PFSK-1 (cell line): Measurements from ENCODE around the gene MICU1.

Source experiments
- FOXP2 ChIP-seq: optimal IDR thresholded peaks from 2 replicates; pipeline ENCODE3; 2011; ENCODE audit warnings: borderline replicate concordance, control low read depth, inconsistent platforms; ENCODE audit not compliant: insufficient read depth; ENCODE audit errors: extremely low read length, extremely low read depth
- POLR2AphosphoS5 ChIP-seq: IDR thresholded peaks from 2 replicates; pipeline ENCODE4 v1.6.1; 2012; ENCODE audit warnings: low read depth, mild to moderate bottlenecking, control low read depth, low read length, moderate library complexity
- REST ChIP-seq, 2 experiments: IDR thresholded peaks; 2 replicates each; pipeline versions ENCODE4 v1.6.1 to v1.8.0; 2011 to 2012; ENCODE audit warnings: low read depth in 2 of 2, low read length in 2 of 2, control low read depth in 1 of 2, inconsistent platforms in 1 of 2, mild to moderate bottlenecking in 1 of 2, moderate library complexity in 1 of 2; ENCODE audit not compliant: insufficient read depth in 1 of 2
- SIN3A ChIP-seq: IDR thresholded peaks from 2 replicates; pipeline ENCODE4 v1.6.1; 2012; ENCODE audit warnings: mild to moderate bottlenecking, low read length, moderate library complexity, borderline replicate concordance; ENCODE audit not compliant: insufficient read depth
- TAF1 ChIP-seq: IDR thresholded peaks from 2 replicates; pipeline ENCODE4 v1.6.1; 2012; ENCODE audit warnings: low read length, control low read depth, borderline replicate concordance; ENCODE audit not compliant: insufficient read depth

MICU1 gene

GRCh38 chr10:72610466-72610865 is 15.4 kb downstream of the MICU1 start:
- TF ChIP-seq POLR2AphosphoS5, result no peak
- TF ChIP-seq TAF1, result no peak
- TF ChIP-seq FOXP2, result no peak
- no peak for TF ChIP-seq REST (IDR thresholded peaks at IDR 0.05; ENCODE audit: insufficient read depth in 1 of 2, low read depth in 2 of 2, low read length in 2 of 2)
- no peak for TF ChIP-seq SIN3A

GRCh38 chr10:72605122-72605521 is 20.8 kb downstream of the MICU1 start:
- TF ChIP-seq REST (IDR thresholded peaks at IDR 0.05; ENCODE audit: insufficient read depth in 1 of 2, low read depth in 2 of 2, low read length in 2 of 2) (no peak), SIN3A (no peak), TAF1 (no peak), FOXP2 (no peak)

GRCh38 chr10:72601144-72601543 is 24.7 kb downstream of the MICU1 start:
- TF ChIP-seq POLR2AphosphoS5 (no peak), FOXP2 (no peak), SIN3A (no peak), TAF1 (no peak), REST (IDR thresholded peaks at IDR 0.05; ENCODE audit: insufficient read depth in 1 of 2, low read depth in 2 of 2, low read length in 2 of 2) (no peak)

GRCh38 chr10:72598769-72599701 is 26.8 kb downstream of the MICU1 start:
- TF ChIP-seq TAF1 (no peak), FOXP2 (no peak), POLR2AphosphoS5 (no peak), SIN3A (no peak), REST (IDR thresholded peaks at IDR 0.05; ENCODE audit: insufficient read depth in 1 of 2, low read depth in 2 of 2, low read length in 2 of 2) (no peak)
